Lung (tissue), 12 donors: ENCODE data around the gene RNF2. TPM values are rescaled to one million over a fixed set of nuclear protein-coding genes. Genes with fewer than 3 reads are reported as not detected.

Experiments
- ATAC-seq: fragments of 200-7000 bp; cut with Tn5 transposase; one replicate; pipeline ENCODE4 v1.9.1; 2020; ENCODE audit warnings: moderate number of reproducible peaks; ENCODE audit not compliant: insufficient read depth, low FRiP score
- DNase-seq, 3 donors: peaks; one replicate each; pipeline ENCODE4 v3.0.0-alpha.2; 2013 to 2017
- H3K27ac ChIP-seq, 2 donors: one replicate each; pipeline ENCODE4 v1.5.1; 2013; ENCODE audit warnings: mild to moderate bottlenecking in 2 of 2, moderate library complexity in 2 of 2, control low read depth in 1 of 2, inconsistent platforms in 1 of 2, low read depth in 1 of 2, low read length in 1 of 2
- H3K27me3 ChIP-seq, 3 donors: one replicate each; pipeline ENCODE4 v1.5.1; 2013; ENCODE audit warnings: low read length in 2 of 3; ENCODE audit not compliant: control insufficient read depth in 3 of 3, insufficient read depth in 3 of 3
- H3K36me3 ChIP-seq, 4 donors: one replicate each; pipeline ENCODE4 v1.5.1; 2013; ENCODE audit warnings: low read length in 4 of 4, mild to moderate bottlenecking in 1 of 4, moderate library complexity in 1 of 4; ENCODE audit not compliant: control insufficient read depth in 4 of 4, insufficient read depth in 4 of 4
- H3K4me1 ChIP-seq, 5 donors: one replicate each; pipeline ENCODE4 v1.5.1; 2013; ENCODE audit warnings: low read length in 5 of 5, mild to moderate bottlenecking in 2 of 5, moderate library complexity in 1 of 5; ENCODE audit not compliant: control insufficient read depth in 5 of 5, insufficient read depth in 5 of 5
- H3K4me3 ChIP-seq: one replicate; pipeline ENCODE4 v1.5.1; 2013; ENCODE audit warnings: mild to moderate bottlenecking, control low read depth, moderate library complexity
- H3K9ac ChIP-seq, 2 donors: one replicate each; pipeline ENCODE4 v1.5.1; 2013; ENCODE audit warnings: low read length in 2 of 2, control low read depth in 1 of 2; ENCODE audit not compliant: insufficient read depth in 1 of 2
- H3K9me3 ChIP-seq, 4 donors: one replicate each; pipeline ENCODE4 v1.5.1; 2013; ENCODE audit warnings: low read length in 3 of 4, mild to moderate bottlenecking in 1 of 4, moderate library complexity in 1 of 4; ENCODE audit not compliant: control insufficient read depth in 4 of 4, insufficient read depth in 3 of 4
- CTCF ChIP-seq: IDR thresholded peaks from 2 replicates; pipeline ENCODE4 v1.5.1; 2012; ENCODE audit warnings: mild to moderate bottlenecking; ENCODE audit errors: control extremely low read depth, extremely low read depth
- WGBS, 2 donors: extraction: QIAGEN DNeasy Blood & Tissue Kit; methylation state at CpG; one replicate each; pipeline ENCODE4 v1.1.7; 2013; 5-methylcytosine and 5-hydroxymethylcytosine counted together
- polyA plus RNA-seq, 2 donors: library from polyadenylated mRNA; stranded (reverse); fragments of 200-250 nt; gene quantifications; one replicate each; pipeline ENCODE4 v1.2.1, GENCODE V29; 2013
- total RNA-seq, 2 donors: library from RNA; depleted of rRNA in 1 of 2; stranded (reverse); fragments of >200 nt in 1 of 2; gene quantifications; one replicate each; pipeline ENCODE4 v1.2.1, GENCODE V29; 2014 to 2021
- donor health status: control.
- donor health status: control.
- donor health status: Bipolar disorder and iron deficiency.
- donor health status: healthy.
- donor health status: DM: yes; HTN: yes; CAD: no.

RNF2 gene
- total and polyA plus RNA-seq, 4 donors, result 4.7 to 31.5 (median 12.2) TPM

GRCh38 chr1:185045814-185046492 lies 595 bp downstream of the RNF2 start:
- peak overlapping the region; percentile 79 for H3K4me3 ChIP-seq
- H3K27ac ChIP-seq, result peak overlapping the region; percentile 87 to 88
- no peak for TF ChIP-seq CTCF
- DNase-seq (peak; percentile 61 to 66 (median 65)), ATAC-seq (peak; percentile 67)
- H3K36me3 ChIP-seq, result no peaks in the 10 kb centered on the region
- no peaks in the 10 kb centered on the region for H3K27me3 ChIP-seq
- H3K4me1 ChIP-seq, result peaks cover 5 to 19% (median 14%) of the 10 kb centered on the region in 5 donors
- 0 to 1% methylated on average over 44 to 52 of the region's 52 CpGs for WGBS, 2 donors
- no peaks in the 10 kb centered on the region for H3K9me3 ChIP-seq
- H3K9ac ChIP-seq, result peak overlapping the region; percentile 41 to 74

- H3K4me3 ChIP-seq, result no peak overlapping the region
- no peak for TF ChIP-seq CTCF
- 1 to 2% methylated on average over 5 of the region's 5 CpGs for WGBS, 2 donors
- H3K9me3 ChIP-seq, result no peaks in the 10 kb centered on the region
- H3K27me3 ChIP-seq, result no peaks in the 10 kb centered on the region
- no peak overlapping the region for H3K27ac ChIP-seq
- DNase-seq (peak in 1 of 3 donors; percentile 34), ATAC-seq (no peak)
- H3K36me3 ChIP-seq, result no peaks in the 10 kb centered on the region
- H3K9ac ChIP-seq, result peak overlapping the region; percentile 41 to 74
- H3K4me1 ChIP-seq, result peaks cover 6 to 20% (median 14%) of the 10 kb centered on the region in 5 donors
Observed at GRCh38 chr1:185046668-185047067, 1.3 kb downstream of the RNF2 start.

GRCh38 chr1:185049670-185050069 lies 4.3 kb downstream of the RNF2 start:
- DNase-seq, result peak in 1 of 3 donors; percentile 19
- Histone ChIP-seq H3K4me3 (no peak overlapping the region), H3K4me1 (peaks cover 6 to 20% (median 14%) of the 10 kb centered on the region in 5 donors), H3K27ac (no peak overlapping the region), H3K27me3 (no peaks in the 10 kb centered on the region), H3K36me3 (no peaks in the 10 kb centered on the region), H3K9me3 (no peaks in the 10 kb centered on the region), H3K9ac (no peak overlapping the region)
- TF ChIP-seq CTCF, result no peak
- 78 to 82% methylated on average over 3 of the region's 3 CpGs for WGBS, 2 donors
- no peak for ATAC-seq
